Activated naive CD8-positive, alpha-beta T cell (primary cell): ENCODE data around the gene SLC66A2.
"Not testable (repeated sequence)": the region's sequence is repeated elsewhere in the genome, so short reads cannot be mapped to it uniquely, and the experiment has no call there.

Experiments used
- H3K27ac Mint-ChIP-seq: one replicate; pipeline ENCODE4 v1.8.0; 2021; ENCODE audit warnings: mixed read lengths
- H3K27me3 Mint-ChIP-seq: one replicate; pipeline ENCODE4 v1.8.0; 2021; ENCODE audit warnings: mixed read lengths
- H3K36me3 Mint-ChIP-seq: one replicate; pipeline ENCODE4 v1.8.0; 2021; ENCODE audit warnings: mixed read lengths
- H3K4me1 Mint-ChIP-seq: one replicate; pipeline ENCODE4 v1.8.0; 2021; ENCODE audit warnings: low read depth, mixed read lengths
- H3K4me3 Mint-ChIP-seq: one replicate; pipeline ENCODE4 v1.8.0; 2021; ENCODE audit warnings: mild to moderate bottlenecking, mixed read lengths
- H3K9me3 Mint-ChIP-seq: one replicate; pipeline ENCODE4 v1.8.0; 2021; ENCODE audit warnings: low read depth, mixed read lengths

The SLC66A2 gene

GRCh38 chr18:79962311-79962710, 10.9 kb upstream of the SLC66A2 start:
- Mint-ChIP-seq H3K4me3 (no peak overlapping the region), H3K27ac (no peak overlapping the region)

GRCh38 chr18:79961527-79962291, 10.3 kb upstream of the SLC66A2 start:
- no peaks in the 10 kb centered on the region for H3K27me3 Mint-ChIP-seq
- no peaks in the 10 kb centered on the region for H3K36me3 Mint-ChIP-seq
- H3K27ac Mint-ChIP-seq: no peak overlapping the region
- peaks cover 35% of the 10 kb centered on the region for H3K4me1 Mint-ChIP-seq
- no peak overlapping the region for H3K4me3 Mint-ChIP-seq
- no peaks in the 10 kb centered on the region for H3K9me3 Mint-ChIP-seq

More at GRCh38 chr18:79962311-79962710, 10.9 kb upstream of the SLC66A2 start:
- Mint-ChIP-seq H3K4me1 (peaks cover 39% of the 10 kb centered on the region), H3K9me3 (no peaks in the 10 kb centered on the region), H3K36me3 (no peaks in the 10 kb centered on the region), H3K27me3 (no peaks in the 10 kb centered on the region)

- Mint-ChIP-seq H3K36me3 (no peaks in the 10 kb centered on the region), H3K4me1 (peaks cover 34% of the 10 kb centered on the region), H3K4me3 (peak overlapping the region; percentile 65), H3K27ac (peak overlapping the region; percentile 0), H3K27me3 (no peaks in the 10 kb centered on the region), H3K9me3 (no peaks in the 10 kb centered on the region)
Measured at GRCh38 chr18:79960921-79961526, 9.6 kb upstream of the SLC66A2 start.

GRCh38 chr18:79960161-79960801, 8.8 kb upstream of the SLC66A2 start:
- H3K27ac Mint-ChIP-seq: peak overlapping the region; percentile 0
- not testable (repeated sequence) for H3K27me3 Mint-ChIP-seq, H3K36me3 Mint-ChIP-seq, H3K9me3 Mint-ChIP-seq
- peaks cover 30% of the 10 kb centered on the region for H3K4me1 Mint-ChIP-seq
- peak overlapping the region; percentile 65 for H3K4me3 Mint-ChIP-seq

GRCh38 chr18:79958981-79959380, 7.5 kb upstream of the SLC66A2 start:
- Mint-ChIP-seq H3K9me3 (no peaks in the 10 kb centered on the region), H3K36me3 (no peaks in the 10 kb centered on the region), H3K27me3 (no peaks in the 10 kb centered on the region), H3K4me3 (no peak overlapping the region), H3K27ac (no peak overlapping the region), H3K4me1 (peaks cover 28% of the 10 kb centered on the region)

- Mint-ChIP-seq H3K9me3 (no peaks in the 10 kb centered on the region), H3K27ac (no peak overlapping the region), H3K4me3 (no peak overlapping the region), H3K27me3 (no peaks in the 10 kb centered on the region), H3K36me3 (no peaks in the 10 kb centered on the region), H3K4me1 (peaks cover 16% of the 10 kb centered on the region)
Measured at GRCh38 chr18:79956276-79956675, 4.8 kb upstream of the SLC66A2 start.

- Mint-ChIP-seq H3K4me1 (peaks cover 12% of the 10 kb centered on the region), H3K4me3 (no peak overlapping the region), H3K9me3 (no peaks in the 10 kb centered on the region), H3K36me3 (no peaks in the 10 kb centered on the region), H3K27me3 (no peaks in the 10 kb centered on the region), H3K27ac (no peak overlapping the region)
Measured at GRCh38 chr18:79955302-79956075, 4.0 kb upstream of the SLC66A2 start.

GRCh38 chr18:79954791-79955190, 3.3 kb upstream of the SLC66A2 start:
- no peaks in the 10 kb centered on the region for H3K9me3 Mint-ChIP-seq
- peaks cover 12% of the 10 kb centered on the region for H3K4me1 Mint-ChIP-seq
- H3K27ac Mint-ChIP-seq: no peak overlapping the region
- H3K36me3 Mint-ChIP-seq: no peaks in the 10 kb centered on the region
- H3K27me3 Mint-ChIP-seq: no peaks in the 10 kb centered on the region
- no peak overlapping the region for H3K4me3 Mint-ChIP-seq

GRCh38 chr18:79953971-79954651, 2.7 kb upstream of the SLC66A2 start:
- H3K27ac Mint-ChIP-seq: no peak overlapping the region
- no peaks in the 10 kb centered on the region for H3K36me3 Mint-ChIP-seq
- H3K27me3 Mint-ChIP-seq: no peaks in the 10 kb centered on the region
- H3K9me3 Mint-ChIP-seq: no peaks in the 10 kb centered on the region
- H3K4me1 Mint-ChIP-seq: peaks cover 14% of the 10 kb centered on the region
- no peak overlapping the region for H3K4me3 Mint-ChIP-seq

- H3K9me3 Mint-ChIP-seq: no peaks in the 10 kb centered on the region
- H3K4me3 Mint-ChIP-seq: peak overlapping the region; percentile 59
- no peaks in the 10 kb centered on the region for H3K27me3 Mint-ChIP-seq
- H3K4me1 Mint-ChIP-seq: peaks cover 23% of the 10 kb centered on the region
- H3K36me3 Mint-ChIP-seq: no peaks in the 10 kb centered on the region
- no peak overlapping the region for H3K27ac Mint-ChIP-seq
Measured at GRCh38 chr18:79952996-79953559, 1.6 kb upstream of the SLC66A2 start.

GRCh38 chr18:79952456-79952995, 1.1 kb upstream of the SLC66A2 start:
- Mint-ChIP-seq H3K27ac (no peak overlapping the region), H3K4me3 (no peak overlapping the region), H3K9me3 (no peaks in the 10 kb centered on the region), H3K36me3 (no peaks in the 10 kb centered on the region), H3K4me1 (peaks cover 24% of the 10 kb centered on the region), H3K27me3 (no peaks in the 10 kb centered on the region)

GRCh38 chr18:79950515-79951341, 725 bp downstream of the SLC66A2 start:
- no peaks in the 10 kb centered on the region for H3K9me3 Mint-ChIP-seq
- H3K27me3 Mint-ChIP-seq: no peaks in the 10 kb centered on the region
- H3K27ac Mint-ChIP-seq: peak overlapping the region; percentile 68
- no peaks in the 10 kb centered on the region for H3K36me3 Mint-ChIP-seq
- H3K4me3 Mint-ChIP-seq: peak overlapping the region; percentile 90
- H3K4me1 Mint-ChIP-seq: peaks cover 34% of the 10 kb centered on the region

GRCh38 chr18:79949697-79950487, 1.6 kb downstream of the SLC66A2 start:
- peak overlapping the region; percentile 90 for H3K4me3 Mint-ChIP-seq
- H3K27ac Mint-ChIP-seq: peak overlapping the region; percentile 68
- no peaks in the 10 kb centered on the region for H3K36me3 Mint-ChIP-seq
- no peaks in the 10 kb centered on the region for H3K27me3 Mint-ChIP-seq
- H3K9me3 Mint-ChIP-seq: no peaks in the 10 kb centered on the region
- H3K4me1 Mint-ChIP-seq: peaks cover 39% of the 10 kb centered on the region
